ENCODE data around the gene NABP2.

Gene NABP2

GRCh38 chr12:56213878-56214277 lies 10.3 kb upstream of the NABP2 start:
- TF ChIP-seq CTCF (IDR thresholded peaks at IDR 0.05; ENCODE audit: low read depth, low read length) = no peak
- H3K4me3 ChIP-seq (ENCODE audit: low read depth, low read length) = no peak overlapping the region

GRCh38 chr12:56216461-56216860 lies 7.7 kb upstream of the NABP2 start:
- no peak overlapping the region for H3K4me3 ChIP-seq (ENCODE audit: low read depth, low read length)
- no peak for TF ChIP-seq CTCF (IDR thresholded peaks at IDR 0.05; ENCODE audit: low read depth, low read length)

- TF ChIP-seq CTCF (IDR thresholded peaks at IDR 0.05; ENCODE audit: low read depth, low read length) = no peak
- peak overlapping the region; percentile 92 for H3K4me3 ChIP-seq (ENCODE audit: low read depth, low read length)
Observed at GRCh38 chr12:56219840-56220239, 4.3 kb upstream of the NABP2 start.

GRCh38 chr12:56220611-56221231 lies 3.4 kb upstream of the NABP2 start:
- peak overlapping the region; percentile 92 for H3K4me3 ChIP-seq (ENCODE audit: low read depth, low read length)
- TF ChIP-seq CTCF (IDR thresholded peaks at IDR 0.05; ENCODE audit: low read depth, low read length) = no peak

- peak overlapping the region; percentile 92 for H3K4me3 ChIP-seq (ENCODE audit: low read depth, low read length)
- no peak for TF ChIP-seq CTCF (IDR thresholded peaks at IDR 0.05; ENCODE audit: low read depth, low read length)
Observed at GRCh38 chr12:56221232-56221756, 2.8 kb upstream of the NABP2 start.

GRCh38 chr12:56221757-56222530 lies 2.2 kb upstream of the NABP2 start, which contains the start of gene RNF41:
RNF41 (minus strand) TSS chr12:56221922; CDS start chr12:56214047, 7,875 bp downstream.
- no peak for TF ChIP-seq CTCF (IDR thresholded peaks at IDR 0.05; ENCODE audit: low read depth, low read length)
- peak within 1 kb of the TSS; percentile 92 for H3K4me3 ChIP-seq (ENCODE audit: low read depth, low read length)

GRCh38 chr12:56222531-56222895 lies 1.6 kb upstream of the NABP2 start:
- TF ChIP-seq CTCF (IDR thresholded peaks at IDR 0.05; ENCODE audit: low read depth, low read length) = no peak
- peak overlapping the region; percentile 92 for H3K4me3 ChIP-seq (ENCODE audit: low read depth, low read length)

Measured in WI38 (cell line).